Left colon (tissue), 2 donors: ENCODE data around the gene C2orf15. TPM values are rescaled to one million over a fixed set of nuclear protein-coding genes. Genes with fewer than 3 reads are reported as not detected.
"Not testable (repeated sequence)": the region's sequence is repeated elsewhere in the genome, so short reads cannot be mapped to it uniquely, and the experiment has no call there.

Experiments
- ATAC-seq: fragments of 200-7000 bp; cut with Tn5 transposase; one replicate; pipeline ENCODE4 v1.9.1; 2020; ENCODE audit warnings: mild to moderate bottlenecking, moderate library complexity
- DNase-seq, 2 donors: peaks; one replicate each; pipeline ENCODE4 v3.0.0-alpha.2; 2020
- intact Hi-C, 2 donors: fragments of 100-400 bp; cut with DNase I in 1 of 2; cut with micrococcal nuclease in 1 of 2; formaldehyde crosslinking; loops; one replicate each; pipeline versions ENCODE4 v1.11.2 to v1.14.0; 2022; cut with DNase I, micrococcal nuclease
- long read RNA-seq: library from polyadenylated mRNA; unstranded; transcript quantifications from one replicate; pipeline ENCODE4 v2.0.0, GENCODE V29; 2021
- total RNA-seq, 2 donors: library from RNA; stranded (reverse); fragmentation: NEBNext Ultra II Directional; extraction: Animal tissue kit (Norgen Biotek cat#: 25700); gene quantifications; one replicate each; pipeline ENCODE4 v1.2.1, GENCODE V29; 2021
- donor health status: DM: no; HTN: no; CAD: no.
- donor health status: DM: yes; HTN: yes; CAD: no.

Gene C2orf15, protein sequence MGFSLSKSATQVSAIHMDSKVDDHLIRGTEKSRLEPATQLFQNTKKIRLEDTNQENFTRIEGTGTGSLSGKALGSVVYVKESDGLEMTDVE
- 1 to 10 TPM; 3.3 to 3.5 TPM for total RNA-seq
- long read RNA-seq, partial matches to known transcripts, result 0 of 2 reads
- long read RNA-seq, other reads (novel, unspliced or antisense), result 0 of 2 reads

DNA sequence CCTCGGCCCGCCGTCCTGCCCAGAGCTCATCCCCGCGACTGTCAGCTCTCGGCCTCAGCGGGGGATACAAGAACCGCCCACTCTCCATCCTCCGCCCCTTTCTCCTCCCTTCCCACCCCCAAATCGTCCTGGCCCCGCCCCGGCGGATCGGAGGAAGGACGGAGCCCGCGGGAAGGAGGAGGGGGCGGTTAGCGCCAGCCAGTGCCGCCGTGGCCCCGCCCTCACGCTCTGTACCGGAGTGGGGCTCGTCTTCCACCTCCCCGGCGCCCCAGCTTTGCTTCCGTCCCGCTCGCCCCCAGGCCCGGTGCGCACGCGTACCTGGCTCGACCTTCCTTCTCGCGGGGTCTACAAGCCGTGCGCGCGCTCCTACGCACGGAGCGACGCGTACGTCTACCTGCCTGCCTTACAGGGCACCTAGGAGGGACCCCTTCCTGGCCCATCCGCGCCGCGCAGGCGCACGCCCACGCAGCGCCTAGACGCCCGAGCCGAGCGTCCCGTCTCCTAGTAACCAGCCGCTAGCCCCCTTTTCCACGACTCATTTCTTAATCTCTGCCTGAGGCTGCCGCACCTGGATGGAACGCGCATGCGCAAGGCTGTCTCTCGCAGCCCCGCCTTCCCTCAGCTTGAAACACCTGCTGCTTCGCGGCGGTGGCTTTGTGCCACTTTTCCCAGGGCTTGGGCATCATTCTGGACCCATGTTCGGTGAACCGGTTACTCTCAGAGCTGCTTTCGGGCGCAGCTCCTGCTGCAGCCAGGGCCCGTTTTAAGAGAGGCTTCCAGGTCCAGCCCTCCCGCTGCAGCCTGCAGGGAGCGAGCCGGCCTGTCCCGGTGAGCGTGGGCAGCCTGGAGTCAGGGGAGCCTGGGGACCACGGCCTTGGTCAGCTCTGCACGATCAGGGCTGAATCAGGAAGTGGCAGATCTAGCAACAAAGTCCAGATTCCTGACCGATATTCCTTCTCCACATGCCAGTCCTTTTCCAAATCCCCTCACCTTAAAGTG, at the start of gene C2orf15:
Gene C2orf15 (plus strand): TSS at position 598 of the 999 bp plus-strand sequence. CDS start 8,852 bp downstream, outside the sequence.
- peak; percentile 96 to 98 for DNase-seq
- ATAC-seq, result peak; percentile 91
- intact Hi-C loops, result loop anchor here in 1 of 2 donors (5.0 kb wide), 1 partner anchor 41 kb away; the partner anchor contains the start of genes MITD1 and MRPL30

DNA sequence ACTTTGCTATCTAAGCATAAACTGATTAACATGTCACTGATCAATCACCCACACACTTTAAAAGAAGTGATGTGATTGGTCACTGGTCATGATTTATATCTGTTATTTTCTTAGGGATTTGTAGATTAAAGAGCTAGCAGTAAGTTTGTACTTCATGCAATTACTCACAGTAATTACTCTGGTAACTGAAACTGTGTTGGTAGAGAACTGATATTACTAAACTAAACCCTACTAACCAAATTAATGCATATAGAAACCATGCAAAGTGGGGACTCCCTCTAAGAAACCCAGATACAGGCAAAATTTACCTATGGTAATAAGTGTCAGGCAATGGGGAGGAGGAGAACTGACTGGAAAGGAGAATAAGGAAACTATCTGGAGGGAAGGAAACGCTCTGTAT, 44.8 kb upstream of the C2orf15 start:
- intact Hi-C loops, result no loop called here
- ATAC-seq (no peak), DNase-seq (no peak)

DNA sequence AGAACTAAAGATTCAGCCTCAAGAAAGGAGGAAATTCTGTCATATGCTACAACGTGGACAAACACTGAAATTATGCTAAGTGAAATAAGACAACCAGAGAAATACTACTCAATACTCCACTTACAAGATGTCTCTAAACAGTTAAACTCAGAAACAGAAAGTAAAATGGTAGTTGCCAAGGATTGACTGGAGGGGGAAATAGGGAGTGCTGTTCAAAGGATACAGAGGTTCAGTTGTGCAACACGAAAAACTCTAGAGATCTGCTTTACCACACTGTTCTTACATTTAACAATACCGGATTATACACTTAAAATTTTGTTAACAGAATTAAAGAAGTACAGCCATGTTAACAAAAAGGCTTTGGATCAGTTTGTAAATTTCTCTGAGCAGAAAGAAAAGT, 39.8 kb upstream of the C2orf15 start:
- no peak for ATAC-seq
- intact Hi-C loops, result no loop called here
- DNase-seq, result no peak

DNA sequence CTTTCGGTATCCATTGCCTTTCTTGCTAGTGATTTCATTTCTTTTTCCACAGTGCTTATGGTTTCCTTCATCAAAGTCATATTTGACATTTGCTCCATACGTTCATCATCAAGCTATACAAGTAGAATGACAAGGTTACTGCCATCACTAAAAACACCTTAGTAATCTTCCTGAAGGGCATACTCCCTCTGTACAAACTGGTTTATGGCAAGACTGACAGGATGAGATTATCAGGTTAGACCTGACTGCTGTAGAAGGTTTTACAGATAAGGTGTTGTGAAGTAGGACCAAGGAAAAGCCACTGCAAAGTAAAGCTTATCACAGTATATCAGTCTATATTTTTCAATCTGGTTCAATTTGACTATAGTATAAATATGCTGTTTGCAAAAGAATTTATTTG, 37.5 kb upstream of the C2orf15 start:
- ATAC-seq (no peak), DNase-seq (no peak)
- intact Hi-C loops, result no loop called here

DNA sequence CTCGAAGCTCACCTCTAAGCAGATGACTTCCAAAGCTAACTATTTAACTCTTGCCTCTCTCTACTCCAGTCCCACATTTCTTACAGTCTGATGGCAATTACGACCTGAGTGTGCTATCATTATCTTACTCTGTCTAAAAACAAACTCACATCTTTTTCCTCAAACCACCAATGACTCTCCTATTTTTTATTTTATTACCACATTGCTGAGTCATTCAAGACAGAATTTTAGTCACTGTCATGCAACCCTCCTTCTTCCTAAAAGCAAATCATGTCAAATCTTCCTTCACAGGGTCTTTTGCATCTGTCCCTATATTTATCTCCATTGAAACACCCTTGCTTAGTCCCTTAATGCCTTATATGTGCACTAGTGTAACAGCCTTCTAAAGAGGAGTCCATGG, 34.6 kb upstream of the C2orf15 start:
- intact Hi-C loops, result no loop called here
- DNase-seq (no peak), ATAC-seq (no peak)

DNA sequence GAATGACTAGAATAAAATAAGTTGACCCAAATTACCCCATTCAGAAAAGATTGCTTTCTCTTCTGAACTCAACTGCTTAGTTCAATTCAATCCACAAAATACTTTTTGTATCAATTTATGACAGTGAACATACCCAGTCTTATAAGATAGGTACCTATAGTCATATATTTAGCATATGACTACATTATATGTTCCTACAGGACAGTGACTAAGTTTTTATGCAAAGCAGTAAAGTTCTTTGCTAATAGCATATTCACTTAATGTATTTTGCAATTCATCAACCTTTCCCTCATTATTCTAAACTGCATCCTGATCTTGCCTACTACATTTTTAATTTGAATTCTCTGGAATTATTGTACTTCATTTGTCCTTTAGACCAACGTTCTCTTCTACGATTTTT, 30.3 kb upstream of the C2orf15 start:
- ATAC-seq, result no peak
- intact Hi-C loops, result no loop called here
- no peak for DNase-seq

DNA sequence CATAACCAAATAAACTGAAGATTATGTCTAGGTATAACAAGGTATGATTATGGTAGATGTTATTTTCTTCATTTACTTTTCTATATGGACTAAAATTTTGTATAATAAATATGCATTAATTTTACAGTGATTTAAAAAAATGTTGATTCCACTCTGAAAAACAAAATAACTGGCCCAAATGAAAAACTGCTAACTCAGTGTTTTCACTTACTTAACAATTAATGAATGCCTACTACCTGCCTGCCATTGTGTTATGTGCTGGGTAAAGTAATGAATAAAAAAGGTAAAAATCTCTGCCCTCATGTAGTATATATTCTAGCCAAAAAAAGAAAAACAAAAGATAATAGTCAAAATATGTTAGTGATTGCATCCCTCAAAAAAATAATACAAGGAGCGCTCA, 29.6 kb upstream of the C2orf15 start:
- no peak for ATAC-seq
- DNase-seq, result no peak
- intact Hi-C loops, result no loop called here

DNA sequence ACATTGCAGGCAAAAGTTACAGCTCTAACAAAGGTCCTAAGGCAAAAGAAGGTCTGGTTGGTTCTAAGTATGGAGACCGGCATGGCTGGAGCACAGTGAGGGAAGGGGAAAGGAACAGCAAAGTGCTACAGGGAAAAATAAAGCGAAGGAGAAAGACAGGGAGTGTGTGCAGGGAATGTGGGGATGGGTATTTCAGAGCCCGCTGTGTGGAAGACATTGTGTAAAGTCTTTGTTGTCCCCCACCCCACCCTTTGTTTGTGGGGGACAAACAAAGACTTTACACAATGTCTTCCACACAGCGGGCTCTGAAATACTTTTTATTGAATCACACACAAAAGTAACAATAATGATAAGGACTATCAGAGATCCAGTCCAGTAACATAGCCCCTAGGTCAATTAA, 28.9 kb upstream of the C2orf15 start:
- no peak for ATAC-seq

DNA sequence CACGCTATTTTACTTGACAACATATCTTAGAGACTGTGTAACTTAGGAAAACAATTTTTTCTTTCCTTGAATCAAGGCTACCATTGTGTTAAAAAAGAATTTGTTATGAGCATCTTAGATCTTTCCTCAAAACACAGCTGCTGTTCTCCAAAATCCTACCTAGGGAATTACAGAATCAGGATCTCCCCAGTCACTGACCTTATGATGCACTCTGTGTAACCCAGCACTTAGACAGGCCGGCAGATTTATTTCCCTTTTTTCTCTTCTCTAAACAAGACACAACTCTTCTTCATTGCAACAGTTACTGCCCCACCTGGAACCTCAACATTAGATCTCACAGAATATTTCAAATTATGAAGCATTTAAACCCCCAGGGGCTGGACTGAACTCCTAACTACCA, 13.5 kb upstream of the C2orf15 start:
- intact Hi-C loops, result no loop called here
- ATAC-seq, result no peak
- no peak for DNase-seq

More for the DNA sequence above, 28.9 kb upstream of the C2orf15 start:
- no peak for DNase-seq
- intact Hi-C loops, result no loop called here

DNA sequence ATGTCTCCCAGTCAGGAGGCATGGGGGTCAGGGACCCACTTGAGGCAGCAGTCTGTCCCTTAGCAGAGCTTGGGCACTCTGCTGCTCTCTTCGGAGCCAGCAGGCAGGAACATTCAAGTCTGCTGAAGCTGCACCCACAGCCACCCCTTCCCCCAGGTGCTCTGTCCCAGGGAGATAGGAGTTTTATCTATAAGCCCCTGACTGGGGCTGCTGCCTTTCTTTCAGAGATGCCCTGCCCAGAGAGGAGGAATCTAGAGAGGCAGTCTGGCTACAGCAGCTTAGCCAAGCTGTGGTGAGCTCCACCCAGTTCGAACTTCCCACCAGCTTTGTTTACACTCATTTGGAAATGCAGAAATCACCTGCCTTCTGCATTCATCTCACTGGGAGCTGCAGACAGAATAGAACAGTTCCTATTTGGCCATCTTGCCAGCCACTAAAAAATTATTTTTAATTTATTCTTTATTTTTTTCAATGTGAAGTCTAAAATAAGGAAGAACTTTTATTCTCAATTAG, 6.4 kb upstream of the C2orf15 start:
- ATAC-seq, intact Hi-C loops, DNase-seq: not testable (repeated sequence)

DNA sequence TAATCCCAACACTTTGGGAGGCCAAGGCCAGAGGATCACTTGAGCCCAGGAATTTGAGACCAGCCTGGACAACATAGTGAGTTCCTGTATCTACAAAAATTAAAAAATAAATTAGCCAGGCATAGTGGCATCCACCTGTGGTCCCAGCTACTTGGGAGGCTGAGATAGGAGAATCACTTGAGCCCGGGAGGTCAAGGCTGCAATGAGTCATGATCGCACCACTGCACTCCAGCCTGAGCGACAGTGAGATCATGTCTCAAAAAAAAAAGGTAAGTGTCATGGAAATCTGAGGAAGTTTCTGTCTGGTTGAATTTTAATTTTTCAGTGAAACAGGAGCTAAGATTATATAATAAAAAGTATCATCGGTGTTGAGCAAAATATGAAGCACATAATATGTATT, 2.5 kb upstream of the C2orf15 start:
- intact Hi-C loops, result no loop called here
- DNase-seq (no peak), ATAC-seq (no peak)

DNA sequence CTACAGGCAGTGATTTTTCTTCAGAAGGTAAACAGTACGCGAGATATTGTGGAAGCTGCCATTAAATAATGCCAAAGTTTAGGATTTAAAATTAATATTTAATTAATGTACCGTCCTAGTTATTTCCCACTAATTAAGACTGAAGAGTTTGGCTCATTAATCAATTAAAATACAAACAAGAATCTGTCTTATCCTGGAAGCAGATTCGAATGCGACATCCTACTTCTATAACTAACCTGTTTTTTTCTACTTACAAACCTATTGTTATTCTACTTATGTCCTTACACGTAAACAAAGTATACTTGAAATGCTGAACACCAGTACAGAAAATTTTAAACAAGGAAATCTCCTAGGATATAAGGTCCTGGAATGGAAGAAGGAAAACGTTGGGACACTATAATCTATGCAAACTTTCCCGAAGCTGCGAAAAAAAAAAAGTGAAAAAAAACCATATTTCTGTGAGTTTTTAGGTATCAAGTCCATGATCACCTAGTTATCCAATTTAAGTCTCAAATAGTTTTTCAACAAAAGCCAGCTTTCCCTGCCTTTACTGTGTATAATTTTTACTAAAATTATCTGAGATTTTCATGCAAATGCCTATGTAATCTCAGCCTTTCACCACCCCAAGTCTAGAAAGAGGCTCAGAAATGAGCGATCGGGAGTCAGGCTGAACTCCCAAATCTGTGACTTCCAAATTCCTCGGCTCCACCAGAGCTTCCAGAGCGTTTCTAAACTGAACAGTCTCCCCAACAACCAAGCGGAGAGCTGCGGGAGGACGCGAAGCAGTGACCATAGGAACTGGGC, 1.2 kb upstream of the C2orf15 start:
- DNase-seq (no peak), ATAC-seq (no peak)
- intact Hi-C loops, result loop anchor here in 1 of 2 donors (5.0 kb wide), 1 partner anchor 42 kb away; the partner anchor contains the start of genes MITD1 and MRPL30

DNA sequence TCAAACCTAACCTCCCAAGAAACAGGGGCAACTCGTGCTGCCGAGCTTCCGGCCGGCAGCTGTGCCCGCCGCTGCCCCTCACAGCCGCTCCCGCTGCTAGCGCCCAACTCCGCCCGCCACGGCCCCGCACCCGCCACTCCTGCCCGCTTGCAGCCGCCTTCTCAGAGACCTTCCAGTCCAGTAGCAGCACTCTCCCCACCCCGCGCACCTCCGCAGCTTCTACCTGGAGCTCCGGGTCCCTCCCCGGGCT, 722 bp upstream of the C2orf15 start:
- intact Hi-C loops, result loop anchor here in 1 of 2 donors (5.0 kb wide), 1 partner anchor 42 kb away; the partner anchor contains the start of genes MITD1 and MRPL30
- ATAC-seq (no peak), DNase-seq (no peak)

DNA sequence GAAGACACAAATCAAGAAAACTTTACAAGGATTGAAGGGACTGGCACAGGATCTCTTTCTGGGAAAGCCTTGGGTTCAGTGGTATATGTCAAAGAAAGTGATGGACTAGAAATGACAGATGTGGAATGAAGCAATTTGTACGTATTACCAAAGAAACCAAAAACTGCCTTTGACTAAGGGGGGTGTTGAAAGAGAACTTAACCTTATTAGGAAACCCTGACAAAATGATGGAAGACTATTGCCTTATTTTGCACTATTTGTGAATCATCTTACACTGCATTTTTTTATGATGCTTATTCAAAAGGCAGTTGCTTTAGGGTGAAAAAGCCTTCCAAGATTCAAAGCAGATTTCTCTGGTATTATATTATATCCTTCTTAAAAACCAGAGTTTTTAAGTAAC, 9.2 kb downstream of the C2orf15 start:
- ATAC-seq, result no peak
- no peak for DNase-seq
- intact Hi-C loops, result no loop called here

DNA sequence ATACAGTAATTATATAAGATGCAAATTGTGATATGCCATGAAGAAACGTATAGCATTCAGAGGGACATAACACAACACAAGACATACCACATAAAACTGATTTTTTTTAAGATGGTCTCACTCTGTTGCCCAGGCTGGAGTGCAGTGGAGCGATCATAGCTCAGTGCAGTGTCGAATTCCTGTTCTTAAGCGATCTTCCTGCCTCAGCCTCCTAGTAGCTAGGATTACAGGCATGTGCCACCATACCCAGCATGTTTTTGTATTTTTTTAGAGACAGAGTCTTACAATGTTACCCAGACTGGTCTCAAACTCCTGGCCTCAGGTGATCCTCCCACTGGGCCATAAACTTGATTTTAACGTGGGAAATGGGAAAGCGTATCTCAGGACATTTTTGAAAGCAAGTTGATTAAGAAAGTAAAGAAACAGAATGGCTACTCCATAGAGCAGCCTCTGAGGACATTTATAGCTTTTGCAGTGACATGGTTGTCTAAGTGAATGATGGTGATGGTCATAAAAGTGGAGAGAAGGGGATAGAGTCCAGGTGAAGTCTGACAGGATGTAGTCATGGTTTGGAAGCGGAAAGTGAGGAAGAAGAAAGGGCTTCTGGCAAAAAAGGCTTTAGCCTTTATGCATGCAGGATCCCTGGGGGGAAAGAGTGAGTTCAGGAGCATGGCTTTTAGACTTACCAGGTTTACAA, 10.8 kb downstream of the C2orf15 start:
- peak; percentile 27 for ATAC-seq
- DNase-seq, result no peak
- intact Hi-C loops, result no loop called here

DNA sequence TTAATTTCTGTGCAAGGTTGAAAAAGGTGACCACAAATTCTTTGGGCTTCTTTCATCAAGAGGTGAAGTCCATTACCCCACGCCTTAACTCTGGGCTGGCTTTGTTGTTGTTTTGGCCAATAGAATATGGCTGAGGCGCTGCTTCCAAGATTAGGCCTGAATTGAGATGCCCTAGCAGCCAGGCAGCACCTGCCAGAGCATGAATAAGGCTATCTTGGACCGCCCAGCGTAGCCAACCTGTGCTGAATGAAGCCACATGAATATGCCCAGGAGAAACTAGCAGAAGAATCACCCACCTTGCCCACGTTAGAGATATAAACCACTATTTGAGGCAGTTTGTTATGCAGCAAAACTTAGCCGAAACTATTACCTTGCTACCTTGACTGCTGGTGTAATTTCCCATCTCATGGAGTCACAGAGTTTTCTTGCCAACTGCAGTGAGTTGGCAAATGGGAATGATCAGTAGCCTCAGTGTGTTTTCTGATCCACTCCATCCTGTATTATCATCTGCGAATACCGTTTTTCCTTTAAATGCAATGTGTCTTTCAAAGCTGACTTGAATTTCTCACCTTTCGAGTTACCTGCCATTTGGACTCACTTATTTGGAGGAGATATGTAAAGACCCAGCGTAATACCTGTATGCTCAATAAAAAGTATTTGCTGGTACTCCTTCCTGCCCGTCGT, 12.6 kb downstream of the C2orf15 start:
- DNase-seq (peak in 1 of 2 donors; percentile 12), ATAC-seq (no peak)
- intact Hi-C loops, result no loop called here

DNA sequence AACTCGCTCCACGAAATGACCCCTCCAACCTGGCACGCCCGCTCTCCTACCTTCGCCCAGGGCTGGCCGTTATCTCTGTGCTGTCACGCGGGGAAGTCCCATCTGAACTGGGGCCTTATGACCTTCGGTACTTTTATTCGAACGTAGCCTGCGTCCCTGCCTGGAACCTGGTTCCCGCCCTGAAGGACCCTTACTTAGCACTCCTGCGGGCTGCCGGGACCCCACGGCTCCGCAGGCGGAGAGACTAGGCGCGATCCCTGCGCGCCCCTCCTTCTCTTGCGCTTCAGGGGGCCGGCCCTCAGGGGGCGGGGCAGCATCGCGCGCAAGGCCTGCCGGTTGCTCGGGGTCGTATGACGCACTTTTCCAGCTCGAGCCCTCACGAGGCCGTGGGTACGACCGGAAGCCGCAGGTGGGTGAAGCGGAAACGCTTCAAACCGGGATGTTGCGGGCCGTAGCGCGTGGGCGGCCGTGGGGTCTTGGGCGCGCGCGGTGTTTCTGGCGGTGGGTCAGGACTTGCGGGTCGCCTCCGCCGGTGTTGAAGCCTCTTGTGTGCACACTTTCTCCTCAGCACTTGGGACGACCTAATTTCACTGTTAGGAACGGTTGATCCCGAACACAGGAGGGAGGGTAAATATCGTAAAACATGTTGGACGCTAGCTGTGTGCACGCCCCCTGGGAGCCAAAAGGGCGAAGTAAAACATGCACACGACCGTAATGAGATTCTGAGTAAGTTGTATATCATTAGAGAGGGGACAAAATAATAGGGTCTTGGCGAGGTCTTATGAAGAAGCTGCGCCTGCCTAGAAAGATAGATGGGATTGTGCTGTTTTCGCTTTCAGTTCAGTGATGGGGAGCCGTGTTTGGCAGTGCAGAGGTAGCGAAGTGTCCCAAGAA, 13.4 kb downstream of the C2orf15 start, which contains the start of the genes LIPT1 and TSGA10:
Gene LIPT1 (plus strand): TSS at position 325 of the 894 bp plus-strand sequence. CDS start 6,991 bp downstream, outside the sequence.
Gene TSGA10 (minus strand): TSS at position 300 of the 894 bp plus-strand sequence. CDS start 45,503 bp downstream, outside the sequence.
- DNase-seq (peak; percentile 95), ATAC-seq (peak; percentile 96)
- intact Hi-C loops, result no loop called here
